NCI-H1092 (cell line): Measurements from ENCODE around the gene TRAPPC3.
A peak's percentile ranks its signal among the peaks of the same experiment; 100 is the strongest.
"Not testable (repeated sequence)": the region's sequence is repeated elsewhere in the genome, so short reads cannot be mapped to it uniquely, and the experiment has no call there.

Source experiments
- DNase-seq: peaks from one replicate; lab custom pipeline; 2025; lab: John Stamatoyannopoulos, UW

The TRAPPC3 gene

DNA sequence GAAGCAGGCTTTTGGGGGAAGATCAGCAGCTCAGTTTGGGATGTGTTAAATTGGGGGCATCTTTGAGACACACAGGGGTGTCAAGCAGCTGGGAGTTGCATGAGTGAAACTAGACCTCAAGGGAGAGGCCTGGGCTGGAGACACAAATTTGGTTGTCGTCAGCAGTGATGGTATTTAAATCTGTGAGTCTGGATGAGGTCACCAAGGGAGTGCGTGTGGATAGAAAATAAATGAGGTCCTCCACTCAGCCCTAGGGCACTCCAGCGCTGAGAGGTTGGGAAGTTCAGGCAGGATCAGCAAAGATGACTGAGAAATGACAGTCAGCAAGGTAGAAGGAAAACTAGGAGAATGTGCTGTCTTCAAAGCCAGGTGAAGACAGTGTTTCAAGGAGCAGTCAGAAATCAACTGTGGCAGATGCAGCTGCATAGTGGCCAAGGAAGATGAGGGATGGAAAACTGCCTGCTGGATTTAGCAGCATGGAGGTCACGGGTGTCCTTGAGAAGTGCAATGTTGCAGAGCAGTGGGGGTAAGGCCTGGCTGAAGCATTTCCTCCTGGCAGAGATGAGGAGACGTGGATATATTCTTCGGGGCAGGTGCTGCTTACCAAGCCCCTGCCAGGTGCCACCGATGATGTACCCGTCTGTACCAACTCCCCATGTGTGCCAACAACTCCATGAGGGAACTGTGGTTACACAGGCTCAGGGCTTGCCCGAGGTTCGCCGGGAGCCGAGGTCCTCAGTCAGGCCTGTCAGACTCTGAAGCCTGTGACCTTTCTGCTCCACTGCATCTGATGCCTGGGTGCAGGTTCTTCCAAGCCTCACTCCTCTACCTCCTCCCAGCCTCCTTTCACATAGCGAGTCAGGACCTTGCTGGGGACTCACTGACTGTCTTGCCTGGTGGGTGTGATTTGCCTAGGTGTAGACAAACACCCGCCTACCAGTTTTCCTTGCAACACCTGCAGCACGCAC is 17.9 kb upstream of the TRAPPC3 start:
- no peak for DNase-seq

DNA sequence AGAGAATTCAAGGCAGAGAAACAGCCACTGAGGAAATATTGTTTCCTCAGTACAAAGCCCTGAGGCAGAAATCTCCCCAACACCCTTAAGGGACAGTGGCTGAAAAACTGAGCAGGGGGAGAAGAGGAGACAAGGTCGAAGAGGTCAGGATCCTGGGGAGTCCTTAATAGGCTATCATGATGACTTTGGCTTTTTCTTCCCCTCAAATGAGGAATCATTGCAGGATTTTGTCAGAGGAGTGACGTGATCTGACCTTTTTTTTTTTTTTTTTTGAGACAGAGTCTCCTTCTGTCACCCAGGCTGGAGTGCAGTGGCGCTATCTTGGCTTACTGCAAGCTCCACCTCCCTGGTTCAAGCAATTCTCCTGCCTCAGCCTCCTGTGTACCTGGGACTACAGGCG is 16.9 kb upstream of the TRAPPC3 start:
- no peak for DNase-seq

DNA sequence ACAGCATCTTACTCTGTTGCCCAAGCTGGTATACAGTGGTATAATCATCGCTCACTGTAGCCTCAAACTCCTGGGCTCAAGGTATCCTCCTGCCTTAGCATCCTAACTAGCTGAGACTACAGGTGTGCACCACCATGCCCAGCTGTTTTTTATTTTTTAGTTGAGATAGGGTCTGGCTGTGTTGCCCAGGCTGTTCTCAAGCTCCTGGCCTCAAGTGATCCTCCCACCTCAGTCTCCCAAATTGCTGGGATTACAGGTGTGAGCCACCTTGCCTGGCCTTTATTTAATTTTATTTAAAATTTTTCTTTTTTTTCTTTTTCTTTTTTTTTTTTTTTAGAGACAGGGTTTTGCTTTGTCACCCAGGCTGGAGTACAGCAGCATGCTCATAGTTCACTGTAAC is 15.9 kb upstream of the TRAPPC3 start:
- DNase-seq, result no peak

DNA sequence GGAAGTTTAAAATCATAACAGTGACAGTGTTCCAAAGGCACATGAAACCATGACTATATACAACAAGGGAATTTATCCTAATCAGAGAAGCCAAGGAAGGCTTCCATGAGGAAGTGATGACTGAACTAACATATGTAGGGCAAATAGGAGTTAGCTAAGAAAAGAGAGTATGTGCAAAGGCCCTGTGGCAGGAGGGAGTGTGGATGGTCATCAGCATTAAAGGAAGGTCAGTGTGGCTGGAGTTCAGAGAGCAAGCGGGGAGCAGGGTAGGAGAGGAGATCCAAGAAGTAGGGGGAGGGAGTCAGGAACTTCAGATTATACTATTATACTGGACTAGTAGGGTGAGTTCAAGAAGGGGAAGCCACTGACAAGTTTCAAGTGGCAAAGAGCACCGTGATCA is 15.1 kb upstream of the TRAPPC3 start:
- no peak for DNase-seq

DNA sequence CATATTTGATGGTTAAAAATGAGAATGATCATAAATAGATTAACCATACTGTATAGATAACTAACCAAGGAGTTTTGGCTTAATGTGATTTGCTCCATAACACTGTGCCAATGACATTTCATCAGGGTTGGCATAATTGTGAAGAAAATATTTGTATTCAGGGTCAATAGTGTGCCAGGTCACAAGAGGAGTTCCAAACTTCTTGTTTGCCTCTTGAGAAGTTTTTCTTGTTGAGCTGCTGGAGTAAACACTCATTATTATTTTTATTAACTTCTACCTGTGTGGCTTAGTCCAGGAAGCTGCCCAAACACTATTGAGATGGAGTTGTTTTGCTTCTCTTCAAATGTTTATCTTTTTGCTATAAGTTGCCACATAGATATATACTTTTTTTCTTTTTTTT is 14.1 kb upstream of the TRAPPC3 start:
- DNase-seq, result no peak

DNA sequence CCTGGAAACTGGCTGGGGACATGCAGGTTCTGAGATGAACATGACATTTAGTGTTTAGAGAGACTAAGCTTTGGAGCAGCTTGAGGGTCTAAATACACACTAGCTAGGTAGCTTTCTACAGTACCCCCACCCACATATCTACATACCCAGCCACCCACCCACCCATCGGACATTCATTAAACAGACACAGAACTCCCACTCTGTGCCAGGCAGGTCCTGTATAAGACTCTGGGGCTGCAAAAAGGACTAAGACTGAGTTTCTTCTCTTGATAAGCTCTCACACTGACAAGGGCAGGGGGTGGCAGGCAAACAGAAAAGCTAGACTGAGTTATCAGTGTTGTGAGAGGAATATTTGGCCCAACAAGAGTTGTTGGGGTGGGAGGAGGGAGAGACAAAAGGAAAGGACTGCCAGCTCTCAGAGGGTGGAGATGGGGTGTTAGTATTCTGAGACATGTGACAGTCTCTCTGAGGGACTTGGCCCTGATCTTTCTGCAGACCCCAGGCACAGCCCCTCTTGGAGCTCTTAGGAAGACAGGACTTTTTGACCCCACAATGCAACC is 13.5 kb upstream of the TRAPPC3 start:
- no peak for DNase-seq

DNA sequence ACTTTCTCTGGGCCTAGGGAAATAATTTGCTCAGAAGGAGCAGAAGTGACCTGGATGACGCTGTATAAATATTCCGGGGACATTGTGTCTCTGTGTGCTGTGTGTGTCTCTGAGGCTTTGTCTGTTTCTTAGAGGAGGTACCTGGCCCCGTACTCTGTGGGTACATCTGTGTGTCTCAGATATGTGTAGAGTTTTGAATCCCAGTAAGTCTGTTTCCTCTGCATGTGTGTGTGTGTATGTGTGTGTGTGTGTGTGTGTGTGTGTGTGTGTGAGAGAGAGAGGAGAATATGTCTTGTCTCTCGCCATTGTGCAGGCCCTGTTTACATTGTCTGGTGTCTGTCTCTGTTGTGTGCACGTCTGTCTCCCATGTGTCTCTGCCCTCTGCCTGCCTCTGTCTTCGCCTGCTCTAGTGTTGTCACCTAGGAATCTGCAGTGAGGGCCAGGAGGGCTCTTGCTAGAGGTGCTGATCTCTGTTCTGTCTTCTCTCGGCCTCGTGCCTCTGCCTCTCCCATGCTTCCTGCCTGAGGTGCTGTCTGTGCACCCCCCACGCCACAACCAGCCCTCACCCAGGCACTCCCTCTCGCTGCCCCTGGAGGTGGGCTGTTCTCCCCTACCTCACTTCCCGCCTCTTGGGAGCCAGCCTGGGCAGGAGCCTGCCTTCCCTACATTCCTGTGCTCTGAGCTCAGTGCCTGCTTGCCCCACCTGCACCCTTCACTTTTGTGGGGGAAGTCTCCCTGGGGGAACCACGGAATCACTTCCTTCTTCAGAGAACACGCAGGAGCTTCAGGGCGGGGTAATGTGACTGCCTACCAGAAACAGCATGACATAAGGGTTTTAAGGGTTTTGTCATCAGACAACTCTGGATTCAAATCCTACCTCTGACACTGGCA is 12.6 kb upstream of the TRAPPC3 start:
- no peak for DNase-seq

DNA sequence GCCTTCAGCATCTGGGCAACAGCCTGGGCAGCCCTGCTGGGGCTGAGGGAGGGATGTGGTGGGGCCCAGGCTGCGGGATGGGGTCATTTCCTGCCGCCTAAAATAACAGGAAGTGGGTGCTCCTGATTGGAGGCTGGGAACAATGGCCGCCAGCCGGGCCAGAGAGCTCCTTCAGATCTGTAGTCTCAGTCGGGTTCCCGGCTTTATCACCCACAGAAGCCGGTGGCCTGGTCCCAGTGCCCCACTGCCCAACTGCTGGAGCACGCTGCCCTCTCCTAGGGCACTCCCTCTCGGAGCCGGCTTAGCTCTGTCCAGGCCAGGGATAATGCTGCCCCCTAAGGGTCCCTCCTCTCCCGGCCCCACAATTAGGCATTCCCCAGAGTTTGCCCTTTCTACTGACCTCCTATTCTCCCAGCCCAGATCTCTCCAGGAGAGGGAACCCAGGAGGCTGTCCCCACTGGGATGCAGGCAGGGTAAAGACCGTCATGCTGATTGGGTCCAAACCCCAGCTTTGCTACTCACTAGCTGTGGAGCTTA is 11.7 kb upstream of the TRAPPC3 start:
- no peak for DNase-seq

DNA sequence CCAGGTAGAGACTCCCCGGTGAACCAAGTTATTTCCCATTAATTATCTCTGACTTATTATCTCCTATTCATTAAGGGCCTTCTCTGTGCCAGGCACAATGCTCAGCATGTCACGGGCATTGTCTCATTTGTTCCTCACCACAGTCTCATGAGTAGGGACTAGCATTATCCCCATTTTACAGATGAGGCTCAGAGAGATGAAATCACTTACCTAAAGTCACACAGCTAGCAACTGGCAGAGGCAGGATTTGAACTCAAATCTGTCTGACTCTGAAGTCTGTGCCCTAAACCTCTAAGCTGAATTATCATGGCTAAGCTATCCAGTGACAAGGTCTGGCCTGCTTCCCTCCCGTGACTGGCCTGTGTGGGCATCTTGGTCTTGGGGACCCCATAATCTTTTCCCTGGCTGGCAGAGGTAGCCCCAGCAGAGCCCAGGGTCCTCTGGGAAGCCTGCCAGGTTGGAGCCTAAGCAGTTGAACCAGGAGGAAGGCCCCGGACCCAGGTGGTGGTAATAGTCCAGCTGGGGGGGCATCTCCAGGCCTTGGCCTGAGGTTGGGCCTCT is 11.2 kb upstream of the TRAPPC3 start:
- no peak for DNase-seq

DNA sequence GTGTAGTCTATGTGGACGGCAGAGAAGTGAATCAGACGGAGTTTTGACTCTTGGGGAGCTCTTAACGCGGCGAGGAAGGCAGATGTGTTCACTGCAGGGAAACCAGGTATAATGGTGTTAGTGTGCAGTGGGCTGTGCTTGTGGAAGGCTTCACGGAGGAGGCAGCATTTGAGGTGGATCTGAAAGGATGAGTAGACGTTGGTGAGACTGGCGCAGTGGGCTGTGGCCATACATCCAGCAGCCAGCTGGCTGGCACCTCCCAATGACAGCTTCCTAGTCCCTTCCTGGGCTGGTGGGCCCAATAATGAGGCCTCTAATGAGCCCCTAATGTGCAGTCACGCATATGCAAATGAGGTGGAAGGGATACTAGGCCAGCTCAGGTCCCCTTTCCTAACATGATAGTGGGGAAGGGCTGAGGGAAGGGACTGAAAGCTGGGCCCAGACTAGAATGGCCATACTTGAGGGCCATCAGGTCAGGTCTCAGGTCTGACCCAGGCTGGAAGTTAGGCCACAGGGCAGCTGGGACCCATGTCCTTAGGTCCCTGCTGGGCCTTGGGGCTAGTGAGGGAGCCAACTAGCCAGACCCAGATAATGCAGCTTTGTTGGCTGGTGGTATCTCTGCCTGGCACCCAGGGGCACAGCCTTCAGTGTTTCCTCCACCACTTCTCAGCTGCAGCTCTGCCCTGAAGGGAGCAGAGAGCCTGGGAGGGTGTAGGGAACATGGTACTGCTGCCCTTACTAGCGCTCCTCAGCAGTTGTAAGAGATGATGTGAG is 10.5 kb upstream of the TRAPPC3 start:
- DNase-seq, result no peak

DNA sequence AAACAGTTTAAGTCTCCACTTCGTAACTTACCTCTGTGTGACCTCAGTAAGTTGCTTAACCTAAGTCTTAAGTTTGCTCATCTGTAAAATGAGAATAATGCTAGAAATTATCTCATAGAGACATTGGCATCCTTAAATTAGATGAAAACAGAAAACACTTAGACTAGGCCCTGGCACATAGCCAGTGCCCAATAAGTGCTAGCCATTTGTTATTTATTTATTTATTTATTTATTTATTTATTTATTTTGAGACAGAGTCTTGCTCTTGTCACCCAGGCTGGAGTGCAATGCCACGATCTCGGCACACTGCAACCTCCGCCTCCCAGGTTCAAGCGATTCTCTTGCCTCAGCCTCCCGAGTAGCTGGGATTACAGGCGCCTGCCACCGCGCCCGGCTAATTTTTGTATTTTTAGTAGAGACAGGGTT is 9.6 kb upstream of the TRAPPC3 start:
- DNase-seq, result not testable (repeated sequence)

DNA sequence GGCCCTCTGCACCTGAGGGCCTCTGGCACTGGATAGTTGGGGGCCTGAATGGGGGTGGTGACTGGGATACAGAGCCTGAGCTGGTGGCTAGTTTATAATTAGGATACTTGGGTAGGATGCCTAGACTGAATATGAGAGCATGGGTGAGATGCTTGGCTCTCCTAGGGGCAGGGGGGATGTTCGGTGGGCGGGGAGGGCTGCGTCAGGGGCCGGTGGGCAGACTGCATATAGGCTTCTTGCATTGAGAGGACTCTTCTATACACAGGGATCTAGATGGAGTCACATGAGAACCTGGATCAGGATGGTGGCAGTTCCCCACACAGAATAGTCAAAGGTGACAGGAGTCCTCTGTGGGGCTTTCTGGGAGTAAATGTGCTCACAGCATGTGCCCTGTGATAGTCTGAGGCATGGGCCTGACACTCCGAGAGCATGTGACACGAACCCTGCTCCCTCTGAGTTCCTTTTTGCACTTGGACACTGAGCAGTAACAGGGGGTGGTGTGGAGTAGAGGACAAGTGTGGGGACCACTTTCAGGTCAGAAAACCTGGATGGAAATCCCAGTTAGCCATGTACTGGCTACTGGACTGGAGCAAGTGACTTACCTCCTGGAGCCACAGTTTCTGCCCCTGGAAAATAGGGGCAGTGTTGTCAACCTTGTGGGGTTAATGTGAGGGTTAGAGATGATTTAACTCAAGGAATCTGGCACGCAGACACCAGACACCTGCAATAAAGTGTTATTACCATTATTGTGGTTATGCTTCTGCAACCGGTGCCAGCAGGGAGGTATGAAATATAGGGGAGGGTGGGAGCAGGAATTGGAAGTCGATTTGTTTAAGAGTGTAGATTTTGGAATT is 8.9 kb upstream of the TRAPPC3 start:
- no peak for DNase-seq

DNA sequence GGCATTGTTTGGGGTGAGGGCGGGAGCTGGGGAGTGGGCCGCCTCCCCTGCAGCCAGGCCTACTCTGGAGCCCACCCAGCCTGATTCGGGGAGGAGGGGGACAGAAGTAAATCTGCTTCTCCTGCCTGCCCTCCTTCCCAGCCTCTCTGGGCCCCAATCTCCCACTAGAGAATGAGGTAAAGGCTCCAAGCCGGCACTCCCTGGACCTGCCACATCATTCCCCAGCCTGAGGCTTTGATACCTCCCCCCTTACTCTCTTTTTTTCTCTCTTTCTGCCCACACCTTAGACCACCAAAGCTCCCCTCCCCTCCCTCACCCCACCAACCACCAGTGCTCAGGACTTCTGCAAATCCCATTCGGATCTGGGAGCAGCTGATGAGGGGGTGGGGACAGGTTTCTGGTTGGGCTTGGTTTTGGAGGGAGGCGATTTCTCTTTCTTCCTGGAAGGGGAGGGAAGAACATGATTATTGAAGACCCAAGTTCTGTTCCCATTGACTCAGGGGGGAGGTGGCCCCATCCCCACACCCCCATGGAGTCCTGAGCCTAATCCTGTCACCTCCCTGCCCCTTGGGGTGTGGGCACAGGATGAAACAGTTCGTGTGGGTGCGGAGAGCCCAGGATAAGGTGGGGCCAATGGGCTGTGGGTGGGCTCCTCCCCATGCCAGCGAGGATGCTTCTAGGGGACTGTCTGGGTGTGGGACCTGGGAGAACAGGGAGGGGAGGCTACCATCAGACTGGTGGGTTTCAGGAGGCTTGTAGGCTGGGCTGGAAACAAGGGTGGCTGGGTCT is 8.0 kb upstream of the TRAPPC3 start:
- DNase-seq, result no peak

DNA sequence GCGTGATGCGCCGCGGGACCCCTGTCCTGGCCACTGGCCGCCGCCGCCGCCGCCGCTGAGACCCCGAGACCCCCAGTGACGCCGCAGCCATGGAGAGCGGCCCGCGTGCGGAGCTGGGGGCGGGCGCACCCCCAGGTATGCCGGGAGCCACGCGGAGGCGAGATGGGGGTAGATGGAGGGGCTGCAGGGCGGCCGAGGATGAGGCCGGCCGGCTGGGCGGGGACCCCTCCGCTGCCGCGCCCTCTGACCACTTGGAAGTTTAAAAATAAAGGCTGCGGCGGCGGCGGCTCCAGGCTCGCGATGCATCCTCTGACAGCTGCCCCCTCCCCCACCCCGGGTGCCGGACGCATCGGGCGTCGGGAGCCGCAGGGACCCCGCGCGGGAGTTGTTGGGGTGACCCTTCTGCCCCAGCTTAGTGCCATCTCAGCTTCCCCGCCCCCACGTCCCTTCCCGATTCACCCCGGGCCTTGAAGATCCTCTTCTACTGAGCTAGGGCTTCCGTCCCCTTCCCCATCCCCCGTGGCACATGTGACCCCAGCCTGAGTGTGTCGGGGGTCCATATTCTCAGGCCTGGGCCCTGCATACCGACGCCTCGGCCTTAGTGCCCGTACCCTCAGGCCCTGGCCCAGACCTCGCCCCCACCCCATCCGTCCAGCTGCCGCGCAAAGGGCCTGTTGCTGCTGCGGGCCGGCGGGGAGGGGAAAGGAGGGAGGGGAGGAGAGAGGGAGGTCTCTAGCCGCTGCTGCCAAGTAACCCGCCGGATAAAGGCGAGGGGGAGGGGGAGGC is 7.2 kb upstream of the TRAPPC3 start:
- peak; percentile 53 for DNase-seq

DNA sequence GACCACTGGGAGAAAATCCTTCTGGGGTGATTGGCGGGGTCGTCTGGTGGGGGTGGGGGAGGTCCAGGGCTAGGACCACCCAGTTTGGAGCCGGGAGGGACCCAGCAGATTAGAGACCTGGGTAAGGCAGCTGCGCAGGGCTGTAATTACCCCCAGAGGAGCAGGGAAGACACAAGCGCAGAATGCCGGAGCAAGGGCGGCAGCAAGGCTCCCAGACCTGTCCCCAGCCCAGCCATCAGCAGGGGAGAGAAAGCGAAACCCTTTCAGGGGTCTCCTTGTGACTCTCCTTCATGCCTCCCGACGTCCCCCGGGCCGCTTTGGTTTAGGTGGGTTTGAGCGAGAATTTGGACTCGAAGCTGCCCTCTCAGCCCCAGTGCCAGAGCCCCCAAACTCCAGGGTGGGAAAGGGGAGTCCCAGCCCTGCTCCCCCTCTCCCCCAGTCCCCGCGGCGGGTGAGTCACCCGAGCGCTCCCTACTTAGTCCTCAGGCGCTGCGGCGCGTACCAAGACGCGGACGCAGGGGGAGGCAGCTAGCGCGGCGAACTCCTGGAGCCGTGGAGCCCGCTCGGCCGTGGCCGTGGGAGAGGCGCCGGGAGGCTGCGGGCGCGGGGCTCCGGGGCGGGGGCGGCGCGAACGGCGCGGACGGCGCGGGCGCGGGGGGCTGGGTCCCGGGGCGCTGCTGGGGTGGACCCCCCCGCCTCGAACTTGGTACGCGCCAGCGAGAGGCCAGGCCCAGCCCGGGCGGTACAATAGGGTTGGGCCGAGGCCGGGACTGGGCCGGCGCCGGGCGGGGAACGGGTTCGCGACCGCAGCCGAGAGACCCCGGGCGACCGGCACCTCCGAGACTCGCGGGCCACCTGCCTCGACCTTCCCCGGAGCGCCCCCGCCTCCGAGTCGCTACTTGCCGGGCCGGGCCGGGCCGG is 6.4 kb upstream of the TRAPPC3 start, which contains the start of gene MAP7D1:
MAP7D1 (plus strand) TSS at position 753 of the 921 bp plus-strand sequence. CDS start 258 bp downstream, outside the sequence.
- peak; percentile 75 for DNase-seq

DNA sequence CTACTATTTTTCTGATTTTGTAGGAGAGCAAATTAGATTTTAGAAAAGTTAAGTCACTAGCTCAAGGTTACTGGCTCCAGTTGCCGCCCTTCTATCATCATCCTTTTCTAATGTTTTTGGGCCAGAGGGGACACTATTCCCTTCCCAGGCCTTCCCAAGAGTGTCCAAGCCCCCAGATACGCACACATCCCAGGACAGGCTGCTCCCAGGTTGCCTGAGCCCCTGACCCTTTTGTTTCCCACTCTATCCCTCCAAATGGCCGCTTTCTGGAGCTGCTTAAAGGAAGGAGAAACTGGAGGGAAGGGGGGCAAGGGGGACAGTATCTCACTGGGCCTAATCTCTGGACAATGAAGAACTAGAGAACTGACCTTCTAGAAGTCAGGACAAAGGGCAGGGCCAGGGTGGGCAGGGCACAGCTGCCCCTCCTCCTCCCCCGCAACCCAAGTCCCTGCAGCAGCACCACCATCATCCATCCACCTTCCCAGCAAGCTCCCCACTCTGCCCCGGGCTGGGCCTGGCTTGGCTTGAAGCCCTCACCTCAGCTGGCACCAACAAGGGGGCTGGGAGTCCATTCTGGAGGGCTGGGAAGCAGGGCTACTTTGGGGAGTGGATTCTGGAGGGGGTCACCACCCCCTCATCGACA is 5.6 kb upstream of the TRAPPC3 start:
- DNase-seq, result peak; percentile 43

DNA sequence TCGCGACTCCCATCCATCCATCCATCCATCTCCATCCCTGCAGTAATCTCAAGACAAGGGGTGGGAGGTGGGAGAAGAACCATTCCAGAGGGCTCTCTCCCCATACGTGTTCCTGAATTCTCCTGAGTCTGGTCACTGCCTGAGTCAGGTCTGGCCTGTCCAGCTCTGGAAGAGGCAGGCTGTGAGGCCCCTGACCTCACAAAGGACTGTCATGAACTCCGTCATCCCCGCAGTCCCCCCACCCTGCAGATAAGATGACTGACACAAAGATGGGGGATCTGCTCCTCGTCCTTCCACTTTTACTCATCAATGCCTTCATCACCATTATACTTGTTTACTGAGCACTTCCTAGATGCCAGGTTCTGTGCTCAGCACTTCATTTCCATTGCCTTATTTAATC is 5.0 kb upstream of the TRAPPC3 start:
- DNase-seq, result no peak
